DND-41 (cell line): ENCODE measurements around the gene FAM161B.

ENCODE experiments used
- CTCF ChIP-seq: IDR thresholded peaks from 2 replicates; pipeline ENCODE4 v1.5.1; 2012; ENCODE audit warnings: borderline replicate concordance, low read length, moderate library complexity, mild to moderate bottlenecking; ENCODE audit not compliant: poor library complexity, severe bottlenecking; ENCODE audit errors: extremely low read depth
- EZH2 ChIP-seq: IDR thresholded peaks from 3 replicates; pipeline ENCODE4 v1.6.1; 2012; ENCODE audit warnings: borderline replicate concordance, low read depth, mild to moderate bottlenecking, moderate library complexity, low read length, inconsistent platforms; ENCODE audit not compliant: severe bottlenecking

- TF ChIP-seq CTCF (no peak), EZH2 (no peak)
Observed at GRCh38 chr14:73943083-73943482, 6.8 kb downstream of the FAM161B start.
